ENCODE data around the gene GLYR1.

The GLYR1 gene

GRCh38 chr16:4820652-4821051 lies 26.4 kb downstream of the GLYR1 start:
- Histone ChIP-seq H3K27me3 (ENCODE audit: control insufficient read depth, insufficient read depth, low read length) (no peaks in the 10 kb centered on the region), H3K9ac (ENCODE audit: low read depth, low read length) (no peak overlapping the region), H3K4me1 (ENCODE audit: control insufficient read depth, insufficient read depth, low read length) (no peaks in the 10 kb centered on the region), H3K4me2 (ENCODE audit: low read length) (no peak overlapping the region), H3K4me3 (ENCODE audit: low read length) (no peak overlapping the region), H3K9me3 (replicated peaks; ENCODE audit: low read length) (no peaks in the 10 kb centered on the region), H3K36me3 (ENCODE audit: insufficient read depth, low read length) (peaks cover 70% of the 10 kb centered on the region)

DNA sequence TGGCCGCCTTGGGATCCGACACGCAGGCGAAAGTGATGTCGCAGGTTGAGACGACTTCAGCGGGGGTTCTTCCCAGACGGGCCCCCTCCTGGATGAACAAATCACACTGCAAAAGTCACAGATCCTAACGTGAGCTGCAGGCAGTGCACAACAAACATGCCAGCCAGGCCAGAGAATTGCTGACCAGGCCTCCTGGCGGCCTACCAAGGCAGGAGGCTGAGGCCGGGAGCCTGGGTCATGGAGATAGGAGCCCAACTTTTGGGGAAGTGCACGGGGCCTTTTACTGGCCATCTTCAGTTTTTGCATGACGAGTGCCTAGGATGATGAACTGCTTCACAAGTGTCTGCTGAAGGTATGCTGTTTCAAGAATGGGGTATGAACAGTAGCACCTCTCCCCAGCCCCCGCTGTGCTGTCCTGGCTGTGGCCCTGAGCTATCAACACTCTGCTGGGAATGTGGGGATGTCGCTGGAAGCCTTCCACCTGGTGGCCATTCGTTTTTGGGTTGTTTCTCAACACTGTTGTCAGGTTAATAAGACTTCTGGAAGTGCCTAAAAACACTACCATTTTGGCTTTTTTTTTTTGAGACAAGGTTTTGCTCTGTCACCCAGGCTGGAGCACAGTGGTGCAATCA lies 32.4 kb downstream of the GLYR1 start:
- no peaks in the 10 kb centered on the region for H3K27me3 ChIP-seq (ENCODE audit: control insufficient read depth, insufficient read depth, low read length)
- H3K4me2 ChIP-seq (ENCODE audit: low read length), result no peak overlapping the region
- no peaks in the 10 kb centered on the region for H3K4me1 ChIP-seq (ENCODE audit: control insufficient read depth, insufficient read depth, low read length)
- H3K9me3 ChIP-seq (replicated peaks; ENCODE audit: low read length), result no peaks in the 10 kb centered on the region
- no peak overlapping the region for H3K4me3 ChIP-seq (ENCODE audit: low read length)
- H3K9ac ChIP-seq (ENCODE audit: low read depth, low read length), result no peak overlapping the region
- peaks cover 50% of the 10 kb centered on the region for H3K36me3 ChIP-seq (ENCODE audit: insufficient read depth, low read length)

DNA sequence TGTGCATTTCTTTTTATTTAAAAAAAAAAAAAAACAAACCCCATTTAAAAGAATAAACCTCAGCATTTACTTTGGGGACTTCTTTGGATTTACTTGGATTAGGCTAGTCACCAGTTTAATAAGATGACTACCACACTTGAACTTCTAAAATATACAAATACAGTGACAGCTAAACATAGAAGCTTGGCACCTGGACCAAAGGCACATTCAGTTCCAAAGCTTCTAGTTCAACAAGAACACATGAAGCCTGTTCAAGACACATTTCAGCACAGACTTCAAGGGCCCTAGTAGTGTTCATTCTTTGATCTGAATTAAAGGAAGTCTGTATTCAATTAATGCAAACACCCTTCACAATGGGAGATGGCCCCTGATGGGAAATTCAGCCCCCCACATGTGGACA lies 33.0 kb downstream of the GLYR1 start:
- Histone ChIP-seq H3K4me1 (ENCODE audit: control insufficient read depth, insufficient read depth, low read length) (no peaks in the 10 kb centered on the region), H3K27me3 (ENCODE audit: control insufficient read depth, insufficient read depth, low read length) (no peaks in the 10 kb centered on the region), H3K36me3 (ENCODE audit: insufficient read depth, low read length) (peaks cover 44% of the 10 kb centered on the region), H3K4me2 (ENCODE audit: low read length) (no peak overlapping the region), H3K9me3 (replicated peaks; ENCODE audit: low read length) (no peaks in the 10 kb centered on the region), H3K4me3 (ENCODE audit: low read length) (no peak overlapping the region), H3K9ac (ENCODE audit: low read depth, low read length) (no peak overlapping the region)

DNA sequence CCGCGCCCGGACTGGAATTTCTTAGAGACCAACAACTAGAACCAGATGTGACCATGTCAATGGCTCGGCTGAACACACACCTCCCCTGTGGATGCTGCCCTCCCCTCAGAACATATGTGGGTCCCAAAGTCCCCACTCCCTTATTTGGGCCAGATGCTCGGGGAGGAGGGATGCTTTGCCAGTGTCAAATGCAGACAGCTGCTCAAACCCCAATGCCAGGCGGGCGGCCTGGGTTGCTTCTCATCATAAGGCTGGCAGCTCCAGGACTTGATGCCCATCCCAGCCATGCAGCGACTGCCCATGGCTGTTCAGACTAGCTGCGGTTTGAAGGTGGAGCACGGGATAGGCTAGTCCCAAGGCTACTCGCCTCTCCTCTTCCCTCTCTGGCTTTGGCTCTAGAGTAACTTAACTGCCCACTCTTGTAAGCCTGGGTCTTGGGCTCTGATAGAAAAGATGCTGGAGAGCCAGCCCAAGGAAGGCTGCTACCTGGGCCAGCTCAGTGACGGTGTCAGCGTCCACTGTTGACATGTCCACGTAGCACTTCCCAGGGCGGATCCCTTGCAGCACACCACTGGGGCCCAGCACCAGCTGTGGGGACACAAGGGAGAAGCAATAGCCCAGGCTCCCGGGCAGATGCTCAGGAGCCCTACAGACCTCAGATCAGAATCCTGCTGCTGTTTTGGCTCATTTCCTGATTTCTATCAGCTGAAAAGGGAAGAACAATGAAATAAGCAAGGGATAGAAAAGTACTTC lies 33.7 kb downstream of the GLYR1 start:
- Histone ChIP-seq H3K4me1 (ENCODE audit: control insufficient read depth, insufficient read depth, low read length) (no peaks in the 10 kb centered on the region), H3K4me2 (ENCODE audit: low read length) (no peak overlapping the region), H3K9me3 (replicated peaks; ENCODE audit: low read length) (no peaks in the 10 kb centered on the region), H3K36me3 (ENCODE audit: insufficient read depth, low read length) (peaks cover 48% of the 10 kb centered on the region), H3K9ac (ENCODE audit: low read depth, low read length) (no peak overlapping the region), H3K4me3 (ENCODE audit: low read length) (no peak overlapping the region), H3K27me3 (ENCODE audit: control insufficient read depth, insufficient read depth, low read length) (no peaks in the 10 kb centered on the region)

DNA sequence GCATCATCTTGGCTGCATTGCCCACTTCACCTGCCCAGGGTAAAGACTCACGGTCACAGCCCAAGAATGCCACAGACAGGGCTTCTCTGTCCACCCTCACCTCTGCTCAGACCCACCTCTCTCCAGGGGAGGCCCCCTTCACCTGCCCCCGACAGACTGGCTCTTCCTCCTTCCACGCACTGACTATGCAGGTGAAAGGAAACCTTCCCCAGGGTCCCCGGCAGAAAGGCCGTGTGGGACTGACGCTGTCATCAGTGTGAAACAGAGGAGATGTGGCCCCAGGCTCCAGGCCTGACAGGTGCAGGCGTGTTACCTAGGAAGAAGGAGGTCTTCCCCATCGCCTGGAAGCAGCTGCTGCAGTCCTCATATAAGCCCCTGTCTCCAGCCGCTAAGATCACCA lies 35.3 kb downstream of the GLYR1 start:
- H3K27me3 ChIP-seq (ENCODE audit: control insufficient read depth, insufficient read depth, low read length), result no peaks in the 10 kb centered on the region
- H3K4me3 ChIP-seq (ENCODE audit: low read length), result no peak overlapping the region
- peaks cover 47% of the 10 kb centered on the region for H3K36me3 ChIP-seq (ENCODE audit: insufficient read depth, low read length)
- H3K9ac ChIP-seq (ENCODE audit: low read depth, low read length), result no peak overlapping the region
- no peaks in the 10 kb centered on the region for H3K9me3 ChIP-seq (replicated peaks; ENCODE audit: low read length)
- H3K4me2 ChIP-seq (ENCODE audit: low read length), result no peak overlapping the region
- no peaks in the 10 kb centered on the region for H3K4me1 ChIP-seq (ENCODE audit: control insufficient read depth, insufficient read depth, low read length)

DNA sequence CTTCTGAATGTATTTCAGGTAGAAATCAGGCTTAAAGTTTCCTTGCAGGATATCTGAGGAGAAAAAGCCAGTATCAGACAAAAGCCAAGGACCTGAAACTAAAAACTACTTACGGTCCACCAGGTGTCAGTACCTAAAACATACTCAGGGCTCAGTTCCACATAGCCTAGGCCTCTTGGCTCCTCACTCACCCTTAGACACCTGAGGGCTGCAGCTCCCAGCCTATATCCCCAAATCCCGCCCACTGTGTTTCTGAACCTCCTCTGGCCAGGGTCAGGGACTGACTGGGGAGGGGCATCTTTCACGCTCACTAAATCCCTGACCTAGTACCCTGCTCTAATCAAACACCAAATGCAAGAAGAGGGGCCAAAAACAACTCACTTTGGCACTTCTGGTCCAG lies 35.8 kb downstream of the GLYR1 start:
- Histone ChIP-seq H3K9ac (ENCODE audit: low read depth, low read length) (no peak overlapping the region), H3K9me3 (replicated peaks; ENCODE audit: low read length) (no peaks in the 10 kb centered on the region), H3K27me3 (ENCODE audit: control insufficient read depth, insufficient read depth, low read length) (no peaks in the 10 kb centered on the region), H3K4me1 (ENCODE audit: control insufficient read depth, insufficient read depth, low read length) (no peaks in the 10 kb centered on the region), H3K4me2 (ENCODE audit: low read length) (no peak overlapping the region), H3K4me3 (ENCODE audit: low read length) (no peak overlapping the region), H3K36me3 (ENCODE audit: insufficient read depth, low read length) (peaks cover 45% of the 10 kb centered on the region)

DNA sequence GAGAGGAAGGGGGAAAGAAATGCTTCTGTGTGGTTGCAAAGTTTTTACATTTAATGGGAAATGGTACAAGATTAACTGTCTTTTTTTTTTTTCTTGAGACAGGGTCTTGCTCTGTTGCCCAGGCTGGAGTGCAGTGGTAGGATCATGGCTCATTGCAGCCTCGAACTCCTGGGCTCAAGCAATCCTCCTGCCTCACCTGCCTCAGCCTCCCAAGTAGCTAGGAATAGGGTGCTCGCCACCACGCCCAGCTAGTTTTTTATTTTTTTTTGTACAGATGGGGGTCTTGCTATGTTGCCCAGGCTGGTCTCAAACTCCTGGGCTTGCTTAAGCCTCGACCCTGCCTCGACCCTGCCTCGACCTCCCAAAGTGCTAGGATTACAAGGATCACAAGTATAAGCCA lies 40.8 kb downstream of the GLYR1 start:
- H3K36me3 ChIP-seq (ENCODE audit: insufficient read depth, low read length), result peaks cover 23% of the 10 kb centered on the region
- no peak overlapping the region for H3K4me3 ChIP-seq (ENCODE audit: low read length)
- H3K9me3 ChIP-seq (replicated peaks; ENCODE audit: low read length), result no peaks in the 10 kb centered on the region
- H3K4me2 ChIP-seq (ENCODE audit: low read length), result no peak overlapping the region
- H3K4me1 ChIP-seq (ENCODE audit: control insufficient read depth, insufficient read depth, low read length), result peaks cover 12% of the 10 kb centered on the region
- H3K9ac ChIP-seq (ENCODE audit: low read depth, low read length), result no peak overlapping the region
- H3K27me3 ChIP-seq (ENCODE audit: control insufficient read depth, insufficient read depth, low read length), result no peaks in the 10 kb centered on the region

- Histone ChIP-seq H3K4me1 (ENCODE audit: control insufficient read depth, insufficient read depth, low read length) (peaks cover 13% of the 10 kb centered on the region), H3K9ac (ENCODE audit: low read depth, low read length) (no peak overlapping the region), H3K36me3 (ENCODE audit: insufficient read depth, low read length) (peaks cover 20% of the 10 kb centered on the region), H3K9me3 (replicated peaks; ENCODE audit: low read length) (no peaks in the 10 kb centered on the region), H3K4me3 (ENCODE audit: low read length) (no peak overlapping the region), H3K4me2 (ENCODE audit: low read length) (no peak overlapping the region), H3K27me3 (ENCODE audit: control insufficient read depth, insufficient read depth, low read length) (no peaks in the 10 kb centered on the region)
Measured at GRCh38 chr16:4805231-4805630, 41.9 kb downstream of the GLYR1 start.

GRCh38 chr16:4803898-4804762 lies 43.0 kb downstream of the GLYR1 start:
- Histone ChIP-seq H3K4me1 (ENCODE audit: control insufficient read depth, insufficient read depth, low read length) (peaks cover 13% of the 10 kb centered on the region), H3K9ac (ENCODE audit: low read depth, low read length) (no peak overlapping the region), H3K4me3 (ENCODE audit: low read length) (no peak overlapping the region), H3K36me3 (ENCODE audit: insufficient read depth, low read length) (peaks cover 20% of the 10 kb centered on the region), H3K9me3 (replicated peaks; ENCODE audit: low read length) (no peaks in the 10 kb centered on the region), H3K4me2 (ENCODE audit: low read length) (no peak overlapping the region), H3K27me3 (ENCODE audit: control insufficient read depth, insufficient read depth, low read length) (no peaks in the 10 kb centered on the region)

- H3K4me2 ChIP-seq (ENCODE audit: low read length), result peak overlapping the region; percentile 92
- H3K27me3 ChIP-seq (ENCODE audit: control insufficient read depth, insufficient read depth, low read length), result no peaks in the 10 kb centered on the region
- H3K4me3 ChIP-seq (ENCODE audit: low read length), result peak overlapping the region; percentile 94
- H3K9me3 ChIP-seq (replicated peaks; ENCODE audit: low read length), result no peaks in the 10 kb centered on the region
- H3K36me3 ChIP-seq (ENCODE audit: insufficient read depth, low read length), result peaks cover 16% of the 10 kb centered on the region
- peaks cover 13% of the 10 kb centered on the region for H3K4me1 ChIP-seq (ENCODE audit: control insufficient read depth, insufficient read depth, low read length)
- peak overlapping the region; percentile 71 for H3K9ac ChIP-seq (ENCODE audit: low read depth, low read length)
Measured at GRCh38 chr16:4803401-4803844, 43.7 kb downstream of the GLYR1 start.

DNA sequence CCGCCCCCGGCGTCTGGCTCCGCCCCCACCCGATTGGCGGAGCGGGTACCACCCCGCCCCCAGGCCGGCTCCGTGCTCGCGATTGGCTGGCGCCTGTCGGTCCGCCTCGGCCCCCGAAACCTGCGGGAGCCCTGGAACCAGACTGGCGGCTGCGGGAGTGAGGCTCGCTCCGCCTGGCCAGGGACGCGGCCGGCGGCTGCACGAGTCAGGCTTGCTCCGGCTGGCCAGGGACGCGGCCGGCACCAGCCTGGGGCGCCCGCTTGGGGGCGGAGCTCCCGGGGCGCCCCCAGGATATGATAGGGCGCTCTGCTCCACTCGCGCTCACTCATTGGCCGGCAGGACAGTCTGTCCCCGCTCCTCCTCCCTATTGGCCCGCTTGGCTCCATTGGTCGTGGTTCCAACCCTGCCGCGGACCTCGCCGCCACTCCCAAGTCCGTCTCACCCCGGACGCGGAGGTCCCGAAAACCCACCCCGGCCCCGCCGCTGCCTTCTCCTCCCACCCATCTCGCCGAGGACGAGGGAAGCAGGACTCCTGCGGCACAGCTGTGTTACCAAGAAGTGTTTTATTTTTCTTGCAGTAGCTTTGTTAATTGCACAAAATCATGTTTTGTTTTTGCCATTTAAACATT lies 44.3 kb downstream of the GLYR1 start:
- Histone ChIP-seq H3K27me3 (ENCODE audit: control insufficient read depth, insufficient read depth, low read length) (no peaks in the 10 kb centered on the region), H3K9me3 (replicated peaks; ENCODE audit: low read length) (no peaks in the 10 kb centered on the region), H3K4me3 (ENCODE audit: low read length) (peak overlapping the region; percentile 94), H3K9ac (ENCODE audit: low read depth, low read length) (peak overlapping the region; percentile 71), H3K4me2 (ENCODE audit: low read length) (peak overlapping the region; percentile 92), H3K4me1 (ENCODE audit: control insufficient read depth, insufficient read depth, low read length) (peaks cover 13% of the 10 kb centered on the region), H3K36me3 (ENCODE audit: insufficient read depth, low read length) (peaks cover 14% of the 10 kb centered on the region)
